DOHH2 (cell line): ENCODE results near the gene B3GALT5.

ENCODE experiments used
- H3F3A ChIP-seq: fragments of 200-600 bp; sonication (generic), shearing (Covaris generic); 2 replicates; pipeline ENCODE4 v1.6.0; 2016; ENCODE audit warnings: antibody characterized with exemption, mild to moderate bottlenecking; ENCODE audit not compliant: control insufficient read depth, insufficient read depth
- H3K27ac ChIP-seq: fragments of 200-600 bp; sonication (generic); 2 replicates; pipeline ENCODE4 v1.5.1; 2014; ENCODE audit warnings: low read depth, mild to moderate bottlenecking, low read length, moderate library complexity
- H3K27me3 ChIP-seq: fragments of 200-600 bp; sonication (generic); 2 replicates; pipeline ENCODE4 v1.6.1; 2014; ENCODE audit warnings: mild to moderate bottlenecking, low read length, mixed read lengths; ENCODE audit not compliant: control insufficient read depth
- H3K36me3 ChIP-seq: fragments of 200-600 bp; sonication (generic); 2 replicates; pipeline ENCODE4 v1.6.1; 2014; ENCODE audit warnings: mild to moderate bottlenecking, low read length, moderate library complexity, mixed read lengths; ENCODE audit not compliant: control insufficient read depth
- H3K4me1 ChIP-seq: fragments of 200-600 bp; sonication (generic); 2 replicates; pipeline ENCODE4 v1.6.1; 2014; ENCODE audit warnings: mild to moderate bottlenecking, low read length, mixed read lengths; ENCODE audit not compliant: control insufficient read depth
- H3K4me2 ChIP-seq: fragments of 200-600 bp; sonication (generic); 2 replicates; pipeline ENCODE4 v1.6.0; 2014; ENCODE audit warnings: mild to moderate bottlenecking, low read length, moderate library complexity
- H3K4me3 ChIP-seq: fragments of 200-600 bp; sonication (generic); 2 replicates; pipeline ENCODE4 v1.5.1; 2014; ENCODE audit warnings: mild to moderate bottlenecking, low read length, mixed read lengths
- H3K79me2 ChIP-seq: fragments of 200-600 bp; sonication (generic); 2 replicates; pipeline ENCODE4 v1.6.1; 2014; ENCODE audit warnings: mild to moderate bottlenecking, low read length, mixed read lengths; ENCODE audit not compliant: control insufficient read depth
- H3K9me2 ChIP-seq: fragments of 200-600 bp; sonication (generic); replicated peaks from 2 replicates; pipeline ENCODE4 v1.6.1; 2014; ENCODE audit warnings: mild to moderate bottlenecking, low read length, mixed read lengths; ENCODE audit not compliant: control insufficient read depth
- H3K9me3 ChIP-seq: fragments of 200-600 bp; sonication (generic); 2 replicates; pipeline ENCODE4 v1.6.1; 2014; ENCODE audit warnings: antibody characterized with exemption, low read length, mixed read lengths; ENCODE audit not compliant: control insufficient read depth, insufficient read depth
- H4K20me1 ChIP-seq: fragments of 200-600 bp; sonication (generic); 2 replicates; pipeline ENCODE4 v1.6.0; 2014; ENCODE audit warnings: low read depth, mild to moderate bottlenecking, antibody characterized with exemption, low read length, moderate library complexity; ENCODE audit not compliant: control insufficient read depth, insufficient read depth
- EZH2phosphoT487 ChIP-seq: fragments of 200-600 bp; sonication (generic); IDR thresholded peaks from 2 replicates; pipeline ENCODE4 v1.6.1; 2017; ENCODE audit warnings: borderline replicate concordance, mild to moderate bottlenecking, antibody characterized with exemption, low read length, moderate library complexity, mixed read lengths
- TF ChIP-seq, protein P1 (sequence below): fragments of 200-600 bp; sonication (generic); IDR thresholded peaks from one replicate; pipeline ENCODE4 v1.5.1; 2014; ENCODE audit warnings: antibody characterized with exemption, mild to moderate bottlenecking, low read depth, low read length; ENCODE audit not compliant: poor library complexity, severe bottlenecking

The B3GALT5 gene

DNA sequence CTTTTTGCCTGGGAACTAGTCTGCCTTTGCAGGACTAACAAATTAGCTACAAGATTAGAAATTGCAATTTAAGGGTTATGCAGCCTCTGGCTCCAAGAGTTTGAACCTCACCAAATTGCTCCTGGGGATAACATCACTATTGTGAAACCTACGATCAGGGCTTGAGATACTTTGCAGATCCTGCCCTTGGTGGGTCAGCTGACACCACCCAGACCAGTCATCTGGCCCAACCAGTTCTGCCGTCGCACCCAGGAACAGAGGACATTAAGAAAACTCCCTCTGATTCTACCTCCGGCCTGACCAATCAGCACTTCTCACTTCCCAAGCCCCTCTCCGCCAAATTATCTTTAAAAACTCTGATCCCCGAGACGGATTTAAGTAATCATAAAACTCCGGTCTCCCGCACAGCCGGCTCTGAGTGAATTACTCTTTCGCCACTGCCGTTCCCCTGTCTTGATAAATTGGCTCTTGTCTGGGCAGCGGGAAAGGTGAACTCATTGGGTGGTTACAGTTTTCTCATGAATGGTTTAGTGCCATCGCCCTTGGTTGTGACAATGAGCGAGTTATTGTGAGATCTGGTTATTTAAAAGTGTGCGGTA lies 32.9 kb upstream of the B3GALT5 start:
- Histone ChIP-seq H4K20me1 (no peaks in the 10 kb centered on the region), H3K9me3 (no peaks in the 10 kb centered on the region), H3K27ac (no peak overlapping the region), H3K4me1 (no peaks in the 10 kb centered on the region), H3K27me3 (peaks cover 8% of the 10 kb centered on the region; the same call in 1 of the 2 replicates), H3K79me2 (no peaks in the 10 kb centered on the region), H3K4me2 (no peak overlapping the region), H3K36me3 (no peaks in the 10 kb centered on the region), H3F3A (no peaks in the 10 kb centered on the region), H3K9me2 (no peaks in the 10 kb centered on the region), H3K4me3 (no peak overlapping the region)
- no peak for TF ChIP-seq EZH2phosphoT487
- TF ChIP-seq, protein P1, sequence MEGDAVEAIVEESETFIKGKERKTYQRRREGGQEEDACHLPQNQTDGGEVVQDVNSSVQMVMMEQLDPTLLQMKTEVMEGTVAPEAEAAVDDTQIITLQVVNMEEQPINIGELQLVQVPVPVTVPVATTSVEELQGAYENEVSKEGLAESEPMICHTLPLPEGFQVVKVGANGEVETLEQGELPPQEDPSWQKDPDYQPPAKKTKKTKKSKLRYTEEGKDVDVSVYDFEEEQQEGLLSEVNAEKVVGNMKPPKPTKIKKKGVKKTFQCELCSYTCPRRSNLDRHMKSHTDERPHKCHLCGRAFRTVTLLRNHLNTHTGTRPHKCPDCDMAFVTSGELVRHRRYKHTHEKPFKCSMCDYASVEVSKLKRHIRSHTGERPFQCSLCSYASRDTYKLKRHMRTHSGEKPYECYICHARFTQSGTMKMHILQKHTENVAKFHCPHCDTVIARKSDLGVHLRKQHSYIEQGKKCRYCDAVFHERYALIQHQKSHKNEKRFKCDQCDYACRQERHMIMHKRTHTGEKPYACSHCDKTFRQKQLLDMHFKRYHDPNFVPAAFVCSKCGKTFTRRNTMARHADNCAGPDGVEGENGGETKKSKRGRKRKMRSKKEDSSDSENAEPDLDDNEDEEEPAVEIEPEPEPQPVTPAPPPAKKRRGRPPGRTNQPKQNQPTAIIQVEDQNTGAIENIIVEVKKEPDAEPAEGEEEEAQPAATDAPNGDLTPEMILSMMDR, result no peak

DNA sequence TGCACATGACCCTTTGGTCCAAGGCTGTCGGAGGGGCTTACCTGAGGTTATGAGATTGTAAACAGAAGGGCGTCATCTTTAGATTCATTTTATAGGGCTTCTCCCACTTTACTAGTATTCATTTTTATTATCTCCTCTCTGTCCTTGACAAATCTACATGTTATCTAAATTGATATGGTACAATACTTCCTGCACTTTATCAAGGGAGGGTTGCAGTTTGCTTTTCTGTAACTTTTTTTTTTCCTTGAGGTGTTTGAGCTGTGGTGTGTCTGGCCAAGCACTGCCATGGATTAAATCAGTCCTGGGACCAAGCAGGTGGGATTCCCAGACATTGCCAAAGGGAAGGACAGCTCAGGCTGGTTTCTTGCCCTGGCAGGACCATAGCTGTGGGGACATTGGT lies 32.0 kb upstream of the B3GALT5 start:
- H3K27me3 ChIP-seq, result peaks cover 4% of the 10 kb centered on the region; the same call in 1 of the 2 replicates
- H3K36me3 ChIP-seq, result no peaks in the 10 kb centered on the region
- H3K4me3 ChIP-seq, result no peak overlapping the region
- H3K4me2 ChIP-seq, result no peak overlapping the region
- no peaks in the 10 kb centered on the region for H3K9me3 ChIP-seq
- TF ChIP-seq EZH2phosphoT487, result no peak
- TF ChIP-seq, protein P1, result no peak
- H3K4me1 ChIP-seq, result no peaks in the 10 kb centered on the region
- H4K20me1 ChIP-seq, result no peaks in the 10 kb centered on the region
- H3K9me2 ChIP-seq, result no peaks in the 10 kb centered on the region
- no peaks in the 10 kb centered on the region for H3K79me2 ChIP-seq
- no peak overlapping the region for H3K27ac ChIP-seq
- H3F3A ChIP-seq, result no peaks in the 10 kb centered on the region

DNA sequence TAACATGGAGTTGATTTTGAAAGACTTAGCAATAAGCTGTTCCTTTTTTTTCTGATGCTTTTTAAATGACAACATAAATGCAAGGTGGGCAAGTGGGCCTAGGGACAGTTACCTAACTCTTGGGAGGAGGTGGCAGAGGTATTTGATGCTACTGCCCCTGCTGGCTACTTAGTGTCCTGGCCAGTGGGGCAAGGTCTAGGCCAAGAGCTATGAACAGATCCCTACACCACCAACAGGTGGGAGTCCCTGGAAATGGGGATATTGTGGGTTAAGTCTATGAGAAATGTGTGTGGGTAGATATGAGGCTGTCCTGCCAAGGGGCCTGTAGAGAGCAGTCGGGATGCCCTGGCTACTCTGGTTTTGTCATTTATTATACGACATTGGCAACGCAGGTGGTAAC lies 31.3 kb upstream of the B3GALT5 start:
- Histone ChIP-seq H3K9me3 (no peaks in the 10 kb centered on the region), H3F3A (no peaks in the 10 kb centered on the region), H3K9me2 (no peaks in the 10 kb centered on the region), H3K4me1 (no peaks in the 10 kb centered on the region), H4K20me1 (no peaks in the 10 kb centered on the region), H3K4me3 (no peak overlapping the region), H3K36me3 (no peaks in the 10 kb centered on the region), H3K27me3 (peaks cover 3% of the 10 kb centered on the region; the same call in 1 of the 2 replicates), H3K4me2 (no peak overlapping the region), H3K79me2 (no peaks in the 10 kb centered on the region), H3K27ac (no peak overlapping the region)
- TF ChIP-seq, protein P1, result no peak
- TF ChIP-seq EZH2phosphoT487, result no peak
